Measurements from ENCODE around the gene C2CD2.

C2CD2 gene

GRCh38 chr21:41971891-41972290 lies 18.1 kb upstream of the C2CD2 start:
- DNase-seq (ENCODE audit: extremely low read depth, low read depth) = no peak
- TF ChIP-seq, protein P1, sequence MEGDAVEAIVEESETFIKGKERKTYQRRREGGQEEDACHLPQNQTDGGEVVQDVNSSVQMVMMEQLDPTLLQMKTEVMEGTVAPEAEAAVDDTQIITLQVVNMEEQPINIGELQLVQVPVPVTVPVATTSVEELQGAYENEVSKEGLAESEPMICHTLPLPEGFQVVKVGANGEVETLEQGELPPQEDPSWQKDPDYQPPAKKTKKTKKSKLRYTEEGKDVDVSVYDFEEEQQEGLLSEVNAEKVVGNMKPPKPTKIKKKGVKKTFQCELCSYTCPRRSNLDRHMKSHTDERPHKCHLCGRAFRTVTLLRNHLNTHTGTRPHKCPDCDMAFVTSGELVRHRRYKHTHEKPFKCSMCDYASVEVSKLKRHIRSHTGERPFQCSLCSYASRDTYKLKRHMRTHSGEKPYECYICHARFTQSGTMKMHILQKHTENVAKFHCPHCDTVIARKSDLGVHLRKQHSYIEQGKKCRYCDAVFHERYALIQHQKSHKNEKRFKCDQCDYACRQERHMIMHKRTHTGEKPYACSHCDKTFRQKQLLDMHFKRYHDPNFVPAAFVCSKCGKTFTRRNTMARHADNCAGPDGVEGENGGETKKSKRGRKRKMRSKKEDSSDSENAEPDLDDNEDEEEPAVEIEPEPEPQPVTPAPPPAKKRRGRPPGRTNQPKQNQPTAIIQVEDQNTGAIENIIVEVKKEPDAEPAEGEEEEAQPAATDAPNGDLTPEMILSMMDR (IDR thresholded peaks at IDR 0.05; ENCODE audit: low read depth, low read length, missing control alignments) = no peak
- H3K4me3 ChIP-seq (replicated peaks; ENCODE audit: low read depth, low read length) = no peak overlapping the region

DNA sequence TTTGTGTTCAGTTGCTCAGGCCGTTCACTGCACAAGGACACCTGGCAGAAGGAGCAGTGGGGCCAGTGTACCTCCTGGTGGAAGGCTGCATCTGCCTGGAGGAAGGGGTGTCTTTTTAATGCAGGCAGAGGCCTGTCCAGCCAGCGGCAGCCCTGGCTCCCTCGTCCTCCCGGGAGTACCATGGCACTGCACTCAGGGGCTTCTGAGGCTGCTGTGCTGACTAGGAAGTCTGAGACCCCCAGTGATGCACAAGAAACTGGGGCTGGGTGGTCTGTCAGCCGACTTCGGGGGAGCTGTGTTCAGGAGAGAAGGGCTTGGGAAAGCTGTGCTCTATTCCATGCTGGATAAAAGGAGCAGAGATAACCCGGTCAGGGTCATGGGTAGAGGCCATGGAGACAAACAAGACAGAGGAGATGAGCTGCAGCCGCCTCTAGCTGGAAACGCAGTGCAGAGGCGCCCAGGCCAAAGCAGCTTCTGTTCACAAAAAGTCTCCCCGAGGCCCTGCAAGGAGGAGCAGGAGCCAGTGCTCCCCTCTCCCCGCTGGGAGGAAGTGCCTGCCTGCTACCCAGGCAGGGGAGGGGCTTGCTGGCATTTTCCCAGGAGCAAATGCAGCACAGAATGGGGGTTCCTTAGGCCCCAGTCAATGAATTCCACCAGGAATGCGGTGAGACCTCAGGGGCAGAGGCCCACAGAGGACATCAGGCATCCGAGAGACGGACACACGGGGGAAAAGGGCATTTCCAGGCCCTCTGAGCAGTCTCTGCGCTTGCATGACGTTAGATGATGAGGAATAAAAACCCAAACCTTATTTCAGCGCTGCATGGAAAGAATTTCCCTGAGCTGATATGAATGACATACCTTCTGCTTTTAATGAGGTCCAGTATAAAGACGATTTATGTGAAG lies 17.2 kb upstream of the C2CD2 start:
- TF ChIP-seq, protein P1 (IDR thresholded peaks at IDR 0.05; ENCODE audit: low read depth, low read length, missing control alignments) = no peak
- no peak for DNase-seq (ENCODE audit: extremely low read depth, low read depth)
- H3K4me3 ChIP-seq (replicated peaks; ENCODE audit: low read depth, low read length) = no peak overlapping the region

- TF ChIP-seq, protein P1 (IDR thresholded peaks at IDR 0.05; ENCODE audit: low read depth, low read length, missing control alignments) = no peak
- no peak overlapping the region for H3K4me3 ChIP-seq (replicated peaks; ENCODE audit: low read depth, low read length)
Measured at GRCh38 chr21:41970106-41970391, 16.2 kb upstream of the C2CD2 start.

GRCh38 chr21:41967708-41968107 lies 13.9 kb upstream of the C2CD2 start:
- TF ChIP-seq, protein P1 (IDR thresholded peaks at IDR 0.05; ENCODE audit: low read depth, low read length, missing control alignments) = no peak
- no peak overlapping the region for H3K4me3 ChIP-seq (replicated peaks; ENCODE audit: low read depth, low read length)
- DNase-seq (ENCODE audit: extremely low read depth, low read depth) = no peak

More at GRCh38 chr21:41970106-41970391, 16.2 kb upstream of the C2CD2 start:
- no peak for DNase-seq (ENCODE audit: extremely low read depth, low read depth)

- TF ChIP-seq, protein P1 (IDR thresholded peaks at IDR 0.05; ENCODE audit: low read depth, low read length, missing control alignments) = no peak
- H3K4me3 ChIP-seq (replicated peaks; ENCODE audit: low read depth, low read length) = no peak overlapping the region
- no peak for DNase-seq (ENCODE audit: extremely low read depth, low read depth)
Measured at GRCh38 chr21:41966872-41967621, 13.2 kb upstream of the C2CD2 start.

DNA sequence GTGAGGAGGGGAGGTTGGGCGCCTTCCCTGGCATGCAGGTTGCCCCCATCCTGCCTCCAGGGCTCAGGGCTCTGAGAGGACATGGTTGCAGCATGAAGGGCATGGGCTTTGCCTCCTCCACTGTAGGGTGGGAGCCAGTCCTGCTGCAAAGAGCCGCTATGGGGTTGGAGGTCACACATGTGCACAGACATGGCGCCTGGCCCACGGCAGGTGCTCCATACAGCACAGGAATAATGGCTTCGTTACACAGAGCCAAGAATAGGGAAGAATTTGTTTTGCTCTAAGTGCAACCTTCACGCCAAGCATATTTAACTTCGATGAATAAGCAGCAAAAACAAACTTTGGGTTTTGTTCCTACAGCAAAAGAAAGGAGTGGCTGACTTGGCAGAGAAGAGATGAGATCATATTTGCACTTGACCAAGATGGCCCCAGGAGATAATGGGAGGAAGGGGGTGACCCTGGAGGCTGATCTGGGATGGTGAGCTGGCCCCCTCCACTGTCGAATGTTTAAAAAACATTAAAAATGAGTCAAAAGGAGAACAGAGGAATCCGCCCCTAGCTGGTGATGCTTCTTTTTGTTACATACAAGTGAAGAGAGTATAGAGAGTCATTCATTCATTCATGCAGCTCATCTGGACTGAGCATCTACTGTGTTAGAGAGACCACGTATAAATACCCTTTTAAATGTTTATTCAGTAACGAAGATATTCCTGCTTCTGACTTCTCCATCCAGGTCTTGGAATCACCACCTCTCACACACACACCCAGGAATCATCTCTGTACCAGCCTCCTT lies 12.4 kb upstream of the C2CD2 start:
- no peak for DNase-seq (ENCODE audit: extremely low read depth, low read depth)
- no peak overlapping the region for H3K4me3 ChIP-seq (replicated peaks; ENCODE audit: low read depth, low read length)
- TF ChIP-seq, protein P1 (IDR thresholded peaks at IDR 0.05; ENCODE audit: low read depth, low read length, missing control alignments) = no peak

All from HFF-Myc (cell line).